T follicular helper cell (primary cell): Measurements from ENCODE around the gene GPATCH4.
"Not testable (repeated sequence)": the region's sequence is repeated elsewhere in the genome, so short reads cannot be mapped to it uniquely, and the experiment has no call there.

Experiments
- DNase-seq: peaks from one replicate; pipeline ENCODE4 v3.0.0-alpha.2; 2020; ENCODE audit warnings: low read depth
- total RNA-seq, 2 experiments: gene quantifications; one replicate each; lab custom pipeline; 2026; lab: John Stamatoyannopoulos, UW

GPATCH4 gene
- 49.8 to 182 reads per million in 2 experiments for total RNA-seq

DNA sequence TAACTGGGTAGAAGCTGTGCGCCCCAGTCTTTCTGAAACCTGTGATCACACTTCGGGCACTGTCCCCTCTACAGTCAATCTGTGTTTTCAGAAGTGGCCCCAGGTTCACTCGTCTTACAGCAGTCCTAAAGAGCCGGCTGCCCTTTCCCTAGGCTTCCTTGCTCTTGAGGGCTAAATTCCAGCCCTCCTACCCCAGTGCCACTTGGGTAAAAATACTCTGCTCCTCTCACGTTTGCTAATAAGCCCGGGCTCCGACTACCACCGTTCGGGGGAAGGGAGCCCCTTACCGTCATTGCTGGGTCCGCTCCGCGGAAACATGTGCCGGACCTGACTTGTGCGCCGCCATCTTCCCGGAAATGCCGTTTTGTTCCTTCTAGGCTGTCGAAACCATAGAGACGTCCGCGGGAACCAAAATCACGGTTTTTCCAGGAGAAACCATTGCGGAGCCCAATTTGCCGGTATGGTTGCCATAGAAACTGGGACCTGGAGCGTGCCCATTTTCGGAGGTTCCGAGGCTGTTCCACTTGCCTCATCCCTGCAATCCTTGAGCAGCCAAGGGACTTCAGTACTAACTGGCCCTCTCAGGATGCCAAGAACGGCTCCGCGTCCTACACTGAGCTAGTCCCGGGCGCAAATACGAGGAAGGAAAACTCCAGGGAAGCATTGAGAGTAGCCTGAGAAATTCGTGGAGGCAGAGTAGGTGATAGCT lies at the start of gene GPATCH4:
TSS of gene GPATCH4 (minus strand) at position 358 of the 709 bp plus-strand sequence.
- DNase-seq, result peak; percentile 65

DNA sequence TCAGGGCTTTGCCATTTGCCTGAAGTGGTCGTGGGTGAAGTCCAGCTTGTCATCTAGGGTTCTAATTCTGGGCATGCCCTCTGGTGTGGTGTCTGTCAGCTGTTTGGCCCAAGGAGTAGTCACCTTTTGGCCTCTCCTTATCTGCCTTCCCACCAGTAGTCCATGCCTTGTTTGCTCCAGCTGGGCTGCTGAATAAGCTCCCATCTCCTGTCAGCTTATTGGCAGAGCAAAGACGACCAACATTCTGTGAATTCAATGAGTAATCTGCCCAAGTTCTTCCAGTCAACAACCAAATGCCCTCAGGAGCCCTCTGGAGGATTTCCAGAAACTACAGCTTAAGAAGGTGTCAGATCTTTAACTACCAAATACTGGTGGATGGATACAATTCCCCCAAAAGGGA lies 47.7 kb upstream of the GPATCH4 start:
- no peak for DNase-seq

DNA sequence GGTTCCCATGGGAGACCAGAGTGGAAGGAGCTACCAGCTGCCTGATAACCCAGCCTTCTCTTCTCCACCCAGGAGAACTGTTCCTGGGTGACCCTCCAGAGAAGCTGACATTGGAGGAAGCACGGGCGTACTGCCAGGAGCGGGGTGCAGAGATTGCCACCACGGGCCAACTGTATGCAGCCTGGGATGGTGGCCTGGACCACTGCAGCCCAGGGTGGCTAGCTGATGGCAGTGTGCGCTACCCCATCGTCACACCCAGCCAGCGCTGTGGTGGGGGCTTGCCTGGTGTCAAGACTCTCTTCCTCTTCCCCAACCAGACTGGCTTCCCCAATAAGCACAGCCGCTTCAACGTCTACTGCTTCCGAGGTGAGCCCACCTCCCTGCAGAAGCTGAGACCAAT lies 47.2 kb upstream of the GPATCH4 start:
- no peak for DNase-seq

DNA sequence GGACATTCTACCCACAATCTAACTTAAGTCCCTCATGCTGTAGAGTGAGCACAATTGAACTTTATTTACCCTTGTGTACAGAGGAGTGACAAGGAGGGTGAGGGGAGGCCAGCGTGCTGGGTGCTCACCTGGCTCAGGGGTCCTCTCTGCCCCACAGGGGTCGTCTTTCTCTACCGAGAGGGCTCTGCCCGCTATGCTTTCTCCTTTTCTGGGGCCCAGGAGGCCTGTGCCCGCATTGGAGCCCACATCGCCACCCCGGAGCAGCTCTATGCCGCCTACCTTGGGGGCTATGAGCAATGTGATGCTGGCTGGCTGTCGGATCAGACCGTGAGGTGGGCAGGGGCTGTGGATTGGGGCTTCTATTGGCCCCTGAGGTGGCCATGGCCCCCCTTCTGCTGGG lies 46.1 kb upstream of the GPATCH4 start:
- DNase-seq, result no peak

DNA sequence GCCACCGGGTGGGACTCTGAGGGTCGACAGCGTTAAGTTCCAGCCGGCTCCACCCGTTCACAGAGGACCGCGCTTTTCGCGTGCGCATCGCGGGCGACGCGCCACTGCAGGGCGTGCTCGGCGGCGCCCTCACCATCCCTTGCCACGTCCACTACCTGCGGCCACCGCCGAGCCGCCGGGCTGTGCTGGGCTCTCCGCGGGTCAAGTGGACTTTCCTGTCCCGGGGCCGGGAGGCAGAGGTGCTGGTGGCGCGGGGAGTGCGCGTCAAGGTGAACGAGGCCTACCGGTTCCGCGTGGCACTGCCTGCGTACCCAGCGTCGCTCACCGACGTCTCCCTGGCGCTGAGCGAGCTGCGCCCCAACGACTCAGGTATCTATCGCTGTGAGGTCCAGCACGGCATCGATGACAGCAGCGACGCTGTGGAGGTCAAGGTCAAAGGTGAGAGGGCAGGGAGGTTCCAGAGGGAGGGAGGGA lies 45.5 kb upstream of the GPATCH4 start:
- DNase-seq, result no peak

DNA sequence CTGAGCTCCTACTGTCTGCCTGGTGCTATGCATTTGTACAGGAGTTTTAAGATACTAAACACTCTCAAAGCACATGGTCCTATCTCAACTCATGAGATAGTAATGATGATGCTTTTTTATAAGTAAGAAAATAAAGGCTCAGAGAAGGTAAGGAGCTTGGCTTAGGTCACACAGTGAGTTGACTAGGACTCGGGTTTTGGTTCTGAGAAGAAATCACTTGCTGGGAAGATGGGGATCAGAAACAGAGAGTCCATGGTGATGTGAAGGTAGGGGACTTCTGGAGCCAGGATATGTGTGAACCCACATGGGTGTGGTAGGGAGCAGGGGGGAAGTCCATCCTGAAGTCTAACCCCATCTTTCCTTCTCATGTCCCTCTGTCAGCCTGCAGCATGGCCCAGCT lies 44.4 kb upstream of the GPATCH4 start:
- DNase-seq, result no peak

DNA sequence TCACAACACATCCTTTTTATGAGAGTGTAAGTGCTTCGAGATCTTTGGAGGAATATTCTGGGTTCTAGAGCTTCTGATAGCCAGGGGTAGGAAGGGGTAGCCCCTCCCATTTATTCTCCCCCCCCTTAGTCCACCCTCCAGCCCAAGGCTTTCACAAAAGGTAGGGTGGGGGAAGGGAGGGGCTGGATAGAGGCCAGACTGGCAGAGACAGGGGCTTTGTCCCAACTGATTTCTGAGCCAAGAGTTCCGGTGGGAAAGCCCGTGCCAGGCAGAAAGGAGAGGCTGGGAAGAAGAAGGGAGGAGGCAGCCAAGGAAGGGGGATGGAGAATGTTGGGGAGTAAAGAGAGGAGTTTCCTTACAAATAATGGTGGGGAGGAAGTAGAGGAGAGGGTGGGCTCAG lies 43.8 kb upstream of the GPATCH4 start:
- no peak for DNase-seq

DNA sequence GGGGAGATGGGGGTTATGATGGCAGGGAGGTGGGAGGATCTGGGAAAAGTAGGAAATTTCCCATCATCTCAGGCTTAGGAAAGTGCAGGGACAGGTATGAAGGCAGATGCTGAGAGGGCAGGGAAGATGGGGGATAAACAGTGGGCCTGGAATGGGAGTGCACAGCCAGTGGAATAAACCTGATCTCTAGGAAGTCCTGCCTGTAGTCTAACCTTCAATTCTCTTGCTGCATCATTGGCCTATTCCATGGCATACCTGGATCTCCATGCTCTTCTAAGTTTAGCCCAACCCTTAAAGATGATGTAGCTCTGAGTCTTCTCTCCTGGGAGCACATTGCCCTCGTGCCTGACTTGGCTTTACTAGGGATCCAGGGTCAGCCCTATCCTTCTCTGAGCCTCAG lies 43.4 kb upstream of the GPATCH4 start:
- no peak for DNase-seq

DNA sequence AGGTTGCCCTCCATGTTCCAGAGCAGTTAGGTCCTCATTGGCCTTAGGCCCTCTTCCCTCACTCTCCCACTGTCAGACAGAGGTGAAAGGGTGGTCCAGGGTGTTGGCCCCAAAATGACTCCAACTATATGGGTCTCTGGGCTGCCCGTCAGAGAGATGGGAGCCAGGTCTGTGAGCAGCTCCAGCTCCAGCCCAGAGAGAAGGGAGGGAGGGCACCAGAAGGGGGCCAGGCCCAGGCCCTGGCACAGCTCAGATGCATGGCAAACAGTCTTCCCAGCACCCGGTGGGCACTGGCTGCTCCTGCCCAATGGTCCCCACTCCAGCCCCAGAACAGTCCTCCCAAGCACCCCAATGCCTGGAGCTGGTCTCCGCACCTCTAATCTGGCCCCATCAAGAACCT lies 42.9 kb upstream of the GPATCH4 start:
- DNase-seq, result no peak

DNA sequence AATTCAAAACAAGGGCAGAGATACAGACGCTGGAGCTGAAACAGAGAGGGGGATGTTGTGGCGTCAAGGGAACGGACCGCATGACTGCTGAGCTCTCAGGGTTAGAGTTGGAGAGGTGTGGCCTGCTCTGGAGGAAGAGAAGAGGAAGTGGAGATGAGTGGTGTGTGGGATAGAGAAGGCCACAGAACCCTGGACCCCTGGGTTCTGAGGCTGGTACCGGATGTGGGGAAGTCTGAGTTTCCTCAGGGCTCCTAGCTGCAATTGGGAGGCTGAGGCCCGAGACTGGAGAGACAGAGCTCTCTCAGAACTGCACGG lies 42.5 kb upstream of the GPATCH4 start:
- no peak for DNase-seq

DNA sequence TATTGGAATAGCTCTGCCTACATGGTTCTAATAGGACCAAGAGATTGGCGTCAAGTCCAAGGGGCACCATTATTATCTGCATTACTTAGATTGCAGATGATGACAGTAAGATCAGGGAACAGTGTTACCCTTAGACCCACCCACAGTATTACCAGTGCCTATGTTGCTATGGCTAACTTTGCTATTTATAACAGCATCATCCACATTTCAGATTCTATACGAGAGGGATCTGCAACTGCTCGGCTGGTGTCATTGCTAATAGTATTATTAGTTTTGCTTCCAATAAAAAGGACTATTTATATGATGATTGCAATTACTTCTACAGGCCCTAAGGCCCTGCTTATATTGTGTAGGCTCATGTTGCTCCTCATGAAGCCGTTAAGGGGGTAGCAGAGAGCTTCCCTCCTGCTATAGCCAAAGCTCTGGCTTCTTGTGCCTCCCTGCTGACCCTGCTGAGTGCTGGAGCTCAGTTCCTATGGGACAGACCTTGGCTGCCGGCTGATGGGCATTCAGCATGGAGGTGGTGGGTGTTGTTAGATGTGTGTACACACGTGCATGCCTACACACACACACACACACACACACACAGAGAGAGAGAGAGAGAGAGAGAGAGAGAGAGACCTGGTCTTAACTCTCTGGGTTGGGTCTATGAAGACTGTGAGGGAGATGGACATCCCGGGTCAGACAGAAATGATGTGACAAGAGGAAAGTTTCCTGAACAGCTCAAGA lies 41.9 kb upstream of the GPATCH4 start:
- DNase-seq, result no peak

DNA sequence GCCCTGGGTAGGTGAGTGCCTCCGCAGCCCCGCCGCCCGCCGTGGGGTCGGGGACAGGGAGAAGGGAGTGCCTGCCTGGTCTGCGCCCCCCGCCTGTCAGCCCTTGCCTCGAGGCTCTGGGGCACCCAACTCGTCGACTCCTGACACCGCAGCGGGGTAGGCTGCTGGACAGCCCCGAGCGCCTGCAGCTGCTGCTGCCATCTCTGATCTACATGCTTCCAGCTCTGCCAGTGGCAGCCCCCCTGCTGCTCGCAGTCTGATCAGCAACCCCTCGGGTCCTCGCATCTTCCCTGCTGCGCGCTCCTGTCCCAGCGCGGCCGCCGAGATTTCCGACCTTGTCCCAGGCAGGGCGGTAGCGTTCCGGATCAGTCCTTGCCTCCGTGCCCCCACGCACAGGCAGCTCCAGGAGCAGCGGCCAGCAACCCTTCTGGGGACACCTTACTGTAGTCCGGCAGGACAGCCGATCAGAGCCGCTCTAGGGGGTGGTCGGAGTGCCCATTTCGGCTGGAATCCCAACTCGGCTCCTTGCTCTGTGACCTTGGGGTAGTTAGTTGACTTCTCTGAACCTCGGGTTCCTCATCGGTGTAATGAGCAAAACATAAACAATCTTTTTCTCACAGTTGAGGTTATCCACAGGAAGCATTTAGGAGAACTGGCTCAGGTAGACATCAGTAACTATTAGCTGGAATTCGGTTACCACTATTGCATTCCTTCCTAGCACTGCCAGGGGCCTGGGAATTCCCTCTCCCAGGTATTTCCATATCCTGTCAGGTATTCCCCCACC lies 41.2 kb upstream of the GPATCH4 start:
- DNase-seq, result no peak

DNA sequence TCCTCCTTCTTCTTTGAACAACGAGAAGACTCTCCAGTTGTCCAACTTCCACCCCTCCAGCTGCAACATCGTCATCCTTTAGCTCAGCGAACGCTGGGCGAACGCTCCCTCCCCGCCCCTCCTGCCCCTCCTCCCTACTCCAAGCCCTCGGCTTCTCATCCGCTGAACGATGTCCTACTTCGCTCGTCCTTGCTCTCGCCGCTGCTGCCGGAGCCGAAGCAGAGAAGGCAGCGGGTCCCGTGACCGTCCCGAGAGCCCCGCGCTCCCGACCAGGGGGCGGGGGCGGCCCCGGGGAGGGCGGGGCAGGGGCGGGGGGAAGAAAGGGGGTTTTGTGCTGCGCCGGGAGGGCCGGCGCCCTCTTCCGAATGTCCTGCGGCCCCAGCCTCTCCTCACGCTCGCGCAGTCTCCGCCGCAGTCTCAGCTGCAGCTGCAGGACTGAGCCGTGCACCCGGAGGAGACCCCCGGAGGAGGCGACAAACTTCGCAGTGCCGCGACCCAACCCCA lies 40.5 kb upstream of the GPATCH4 start, which contains the start of gene BCAN:
TSS of gene BCAN (plus strand) at position 357 of the 504 bp plus-strand sequence. CDS start 3,938 bp downstream, outside the sequence.
- no peak for DNase-seq

DNA sequence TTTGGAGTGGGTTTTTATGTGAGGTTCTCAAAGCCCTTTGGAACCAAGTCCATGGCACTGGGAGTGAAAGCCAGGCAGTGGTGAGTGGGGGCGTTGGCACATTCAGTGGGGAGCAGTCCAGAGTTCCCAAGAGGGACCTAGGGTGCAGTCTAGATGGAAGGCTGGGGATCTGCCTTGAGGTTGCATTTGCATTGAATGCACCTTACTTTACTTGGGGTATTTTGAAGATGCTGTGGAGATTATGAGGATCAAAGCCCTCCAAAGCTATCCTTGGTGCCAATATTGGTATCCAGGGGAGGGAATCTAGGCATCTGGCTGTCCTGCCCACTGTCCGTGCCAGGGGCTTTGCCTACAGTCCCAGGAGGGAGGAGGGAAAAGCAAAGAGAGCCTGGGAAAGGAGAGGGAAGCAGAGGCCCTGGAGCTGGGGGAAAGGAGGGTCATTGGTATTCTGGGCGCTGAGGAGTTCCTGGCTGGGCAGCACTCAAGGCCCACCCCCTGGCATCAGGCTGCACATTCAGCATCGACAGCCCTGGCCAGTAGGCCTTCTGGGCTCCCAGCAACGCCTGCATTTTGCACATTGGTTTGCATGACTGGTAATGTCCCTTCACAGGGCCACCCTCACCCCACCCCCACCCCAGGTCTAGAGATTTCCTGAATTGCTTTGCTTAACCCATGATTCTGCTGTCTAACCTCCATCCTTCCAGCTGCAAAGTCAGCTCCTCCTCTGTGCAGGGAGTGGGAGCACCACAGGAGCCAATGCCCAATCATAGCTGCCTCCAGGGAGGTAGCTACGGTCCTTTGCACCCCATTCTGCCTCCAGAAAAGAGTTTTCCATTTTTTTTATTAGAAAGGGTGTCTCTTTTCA lies 39.8 kb upstream of the GPATCH4 start:
- DNase-seq, result no peak

DNA sequence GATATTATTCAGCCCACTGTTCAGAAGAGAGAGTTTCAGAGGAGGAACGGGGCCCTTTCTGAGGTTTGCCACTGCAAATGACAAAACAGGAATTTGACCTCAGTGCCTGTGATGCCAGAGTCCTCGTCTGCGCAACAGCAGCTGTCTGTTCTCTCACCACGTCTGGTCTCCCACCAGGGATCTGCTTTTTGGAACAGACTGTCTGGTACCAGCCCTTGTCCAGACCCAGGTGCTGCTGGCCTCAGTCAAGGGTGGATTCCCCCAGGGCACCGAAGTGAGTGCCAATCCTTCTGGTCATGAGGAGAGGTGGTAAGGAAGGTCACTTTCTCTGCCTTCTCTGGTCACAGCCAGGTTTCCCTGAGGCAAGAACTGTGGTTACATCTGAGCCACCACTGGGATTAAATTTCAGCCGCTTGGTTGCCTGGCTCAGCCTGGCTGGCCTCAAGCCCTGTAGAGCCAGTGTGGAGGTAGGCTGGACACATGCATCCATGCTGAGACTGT lies 38.4 kb upstream of the GPATCH4 start:
- no peak for DNase-seq

DNA sequence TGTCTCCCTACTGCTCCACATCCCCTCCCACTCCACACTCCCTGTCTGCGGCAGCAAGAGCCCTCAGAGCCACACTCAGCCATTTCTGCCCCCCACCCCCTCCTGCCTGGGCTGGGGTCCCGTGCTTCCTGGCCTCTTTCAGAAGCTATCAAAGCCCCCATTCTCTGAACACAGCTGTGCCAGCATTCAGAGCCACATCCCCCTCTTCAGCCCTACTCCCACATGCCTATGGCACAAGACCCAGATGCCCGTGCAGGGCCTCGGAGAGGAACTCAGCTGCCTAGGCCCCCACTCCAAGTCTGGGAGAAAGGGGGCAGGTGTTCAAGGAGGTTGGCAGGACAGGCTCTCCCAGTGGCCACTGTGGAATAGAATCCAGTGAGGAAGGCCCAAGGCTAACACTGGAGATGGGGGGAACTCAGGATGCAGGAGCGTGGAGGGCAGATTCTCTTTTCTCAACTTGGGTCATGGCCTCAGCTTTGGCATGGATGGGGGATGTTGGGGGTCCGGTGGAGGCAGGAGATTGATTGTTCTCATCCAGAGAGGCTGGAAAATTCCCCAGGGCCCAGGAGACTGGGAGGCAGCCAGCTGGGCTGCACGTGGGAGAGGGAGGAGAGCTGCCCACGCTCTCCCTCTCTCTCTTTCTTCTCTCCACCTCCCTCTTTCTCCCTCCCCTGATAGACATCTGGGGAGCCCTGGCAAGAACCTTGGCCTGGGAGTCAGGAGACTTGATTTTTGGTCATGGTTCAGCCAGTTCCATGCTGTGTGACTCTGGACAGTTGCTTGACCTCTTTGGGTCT lies 37.1 kb upstream of the GPATCH4 start:
- DNase-seq, result no peak

DNA sequence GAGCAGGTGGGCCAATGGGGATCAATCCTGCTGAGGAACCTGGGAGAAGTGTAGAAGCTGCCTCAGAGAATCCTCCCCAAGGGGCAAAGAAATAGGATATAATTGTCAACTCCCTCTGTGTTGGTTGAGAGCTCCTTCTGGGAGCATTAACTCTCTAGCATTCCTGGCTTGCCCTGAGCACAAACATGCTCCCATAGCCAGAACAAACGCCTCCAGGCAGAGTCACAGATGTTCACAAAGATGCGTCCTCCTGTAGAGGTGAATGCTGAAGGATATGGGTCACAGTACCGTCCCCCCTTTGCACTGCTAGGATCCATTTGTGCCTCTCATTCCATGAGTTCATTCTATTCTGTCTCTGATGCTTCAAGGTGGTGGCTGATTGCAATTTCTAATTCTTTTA lies 31.1 kb upstream of the GPATCH4 start:
- no peak for DNase-seq

DNA sequence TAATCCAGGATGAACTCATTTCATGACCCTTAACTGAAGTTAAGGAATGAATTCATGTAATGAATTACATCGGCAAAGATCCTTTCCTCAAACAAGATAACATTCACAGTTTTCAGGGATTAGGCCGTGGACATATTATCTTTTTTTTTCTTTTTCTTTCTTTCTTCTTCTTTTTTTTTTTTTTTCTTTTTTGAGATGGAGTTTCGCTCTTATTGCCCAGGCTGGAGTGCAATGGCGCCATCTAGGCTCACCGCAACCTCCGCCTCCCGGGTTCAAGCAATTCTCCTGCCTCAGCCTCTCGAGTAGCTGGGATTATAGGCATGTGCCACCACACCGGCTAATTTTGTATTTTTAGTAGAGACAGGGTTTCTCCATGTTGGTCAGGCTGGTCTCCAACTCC lies 29.9 kb upstream of the GPATCH4 start:
- not testable (repeated sequence) for DNase-seq

DNA sequence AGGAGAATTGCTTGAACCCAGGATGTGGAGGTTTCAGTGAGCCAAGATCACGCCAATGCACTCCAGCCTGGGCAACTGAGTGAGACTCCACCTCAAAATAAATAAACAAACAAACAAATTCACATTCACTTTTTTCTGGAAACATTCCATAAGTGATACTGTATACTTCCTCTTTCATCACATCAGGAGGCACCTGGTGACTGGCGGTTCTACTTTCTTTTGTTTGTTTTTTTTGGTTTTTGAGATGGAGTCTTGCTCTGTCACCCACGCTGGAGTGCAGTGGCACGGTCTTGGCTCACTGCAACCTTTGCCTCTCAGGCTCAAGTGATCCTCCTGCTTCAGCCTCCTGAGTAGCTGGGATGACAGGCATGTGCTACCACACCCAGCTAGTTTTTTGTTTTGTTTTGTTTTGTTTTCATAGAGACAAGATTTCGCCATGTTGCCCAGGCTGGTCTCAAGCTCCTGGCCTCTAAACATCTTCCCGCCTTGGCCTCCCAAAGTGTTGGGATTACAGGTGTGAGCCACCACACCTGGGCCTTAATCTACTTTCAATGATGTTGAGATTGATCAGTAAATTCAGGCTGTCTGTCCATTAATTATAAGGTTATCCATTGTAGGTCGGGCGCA lies 28.7 kb upstream of the GPATCH4 start:
- no peak for DNase-seq

DNA sequence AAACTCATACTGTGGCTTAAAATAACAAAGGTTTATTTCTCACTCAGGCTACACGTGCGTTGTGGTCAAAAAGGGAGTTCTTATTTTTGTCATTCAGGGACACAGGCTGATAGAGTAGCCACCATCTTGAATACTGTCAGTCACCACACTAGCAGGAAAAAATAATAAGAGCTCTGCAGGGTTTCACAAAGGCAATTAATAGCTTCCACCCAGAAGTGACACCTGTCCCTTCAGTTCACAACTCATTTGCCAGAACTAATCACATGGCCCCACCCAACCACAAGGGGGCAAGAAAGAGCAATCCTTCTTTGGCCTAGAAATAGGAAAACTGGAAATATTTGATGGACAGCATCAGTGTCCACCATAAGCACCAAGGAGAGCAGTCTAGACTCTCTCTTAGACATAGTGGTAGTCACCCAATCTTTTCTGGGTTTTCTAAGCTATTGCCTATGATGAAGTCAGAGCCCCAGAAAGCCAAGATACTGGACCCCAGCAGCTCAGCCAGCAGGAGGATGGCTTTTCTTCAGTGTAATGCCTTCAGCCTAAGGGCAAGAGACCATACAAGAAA lies 26.1 kb upstream of the GPATCH4 start:
- no peak for DNase-seq
